Lower lobe of right lung (tissue), 2 donors: ENCODE data around the gene PCNX1. TPM values are rescaled to one million over a fixed set of nuclear protein-coding genes. Genes with fewer than 3 reads are reported as not detected.

ENCODE experiments used
- ATAC-seq, 2 donors: fragments of 200-7000 bp; cut with Tn5 transposase; one replicate each; pipeline ENCODE4 v1.9.1; 2020 to 2022; ENCODE audit warnings: mild to moderate bottlenecking in 2 of 2, moderate library complexity in 2 of 2
- DNase-seq: peaks from one replicate; pipeline ENCODE4 v3.0.0-alpha.2; 2020
- H3K27ac ChIP-seq: fragments of 200-600 bp; one replicate; pipeline ENCODE4 v1.8.0; 2022
- H3K27me3 ChIP-seq: fragments of 200-600 bp; one replicate; pipeline ENCODE4 v1.8.0; 2022; ENCODE audit warnings: low read depth
- H3K36me3 ChIP-seq: fragments of 200-600 bp; one replicate; pipeline ENCODE4 v1.8.0; 2022; ENCODE audit warnings: mild to moderate bottlenecking
- H3K4me1 ChIP-seq: fragments of 200-600 bp; one replicate; pipeline ENCODE4 v1.8.0; 2022
- H3K4me3 ChIP-seq: fragments of 200-600 bp; one replicate; pipeline ENCODE4 v1.8.0; 2022; ENCODE audit warnings: mild to moderate bottlenecking
- H3K9me3 ChIP-seq: fragments of 200-600 bp; one replicate; pipeline ENCODE4 v1.8.0; 2022
- intact Hi-C: fragments of 100-400 bp; cut with DNase I; formaldehyde crosslinking; loops from one replicate; pipeline ENCODE4 v1.11.0; 2022
- total RNA-seq: library from RNA; stranded (reverse); fragmentation: NEBNext Ultra II Directional; extraction: Animal tissue kit (Norgen Biotek cat#: 25700); gene quantifications from one replicate; pipeline ENCODE4 v1.2.1, GENCODE V29; 2021
- TF ChIP-seq, protein P1 (sequence below): fragments of 200-600 bp; IDR thresholded peaks from one replicate; pipeline ENCODE4 v1.8.0; 2022; ENCODE audit warnings: antibody characterized with exemption, mild to moderate bottlenecking
- donor health status: DM: no; HTN: yes; CAD: no; lungs with severe emphysema.

The PCNX1 gene
- total RNA-seq, 1 donor from 2014 or later, result 49.9 TPM

DNA sequence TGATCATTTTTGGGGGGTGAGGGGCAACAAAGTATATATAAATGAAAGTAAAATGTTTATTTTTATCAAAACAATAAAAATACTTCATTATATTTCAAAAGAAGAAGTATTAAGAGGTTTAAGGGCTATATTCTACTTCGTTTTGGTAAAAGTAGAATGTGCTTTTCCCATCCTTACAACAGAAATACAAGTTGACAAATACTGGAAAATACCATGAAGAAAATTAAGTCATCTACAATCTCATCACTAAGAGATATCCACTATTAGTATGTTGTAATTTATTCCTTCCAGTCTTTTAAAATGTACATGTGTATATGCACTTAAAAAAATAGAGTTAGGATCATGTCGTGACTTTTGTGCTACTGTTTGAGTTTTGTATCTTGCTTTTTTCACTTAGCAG lies 92.8 kb downstream of the PCNX1 start:
- H3K4me1 ChIP-seq, result no peaks in the 10 kb centered on the region
- no peaks in the 10 kb centered on the region for H3K27me3 ChIP-seq
- peaks cover 21% of the 10 kb centered on the region for H3K36me3 ChIP-seq
- H3K27ac ChIP-seq, result no peak overlapping the region
- ATAC-seq (no peak), DNase-seq (no peak)
- H3K4me3 ChIP-seq, result no peak overlapping the region
- TF ChIP-seq, protein P1, sequence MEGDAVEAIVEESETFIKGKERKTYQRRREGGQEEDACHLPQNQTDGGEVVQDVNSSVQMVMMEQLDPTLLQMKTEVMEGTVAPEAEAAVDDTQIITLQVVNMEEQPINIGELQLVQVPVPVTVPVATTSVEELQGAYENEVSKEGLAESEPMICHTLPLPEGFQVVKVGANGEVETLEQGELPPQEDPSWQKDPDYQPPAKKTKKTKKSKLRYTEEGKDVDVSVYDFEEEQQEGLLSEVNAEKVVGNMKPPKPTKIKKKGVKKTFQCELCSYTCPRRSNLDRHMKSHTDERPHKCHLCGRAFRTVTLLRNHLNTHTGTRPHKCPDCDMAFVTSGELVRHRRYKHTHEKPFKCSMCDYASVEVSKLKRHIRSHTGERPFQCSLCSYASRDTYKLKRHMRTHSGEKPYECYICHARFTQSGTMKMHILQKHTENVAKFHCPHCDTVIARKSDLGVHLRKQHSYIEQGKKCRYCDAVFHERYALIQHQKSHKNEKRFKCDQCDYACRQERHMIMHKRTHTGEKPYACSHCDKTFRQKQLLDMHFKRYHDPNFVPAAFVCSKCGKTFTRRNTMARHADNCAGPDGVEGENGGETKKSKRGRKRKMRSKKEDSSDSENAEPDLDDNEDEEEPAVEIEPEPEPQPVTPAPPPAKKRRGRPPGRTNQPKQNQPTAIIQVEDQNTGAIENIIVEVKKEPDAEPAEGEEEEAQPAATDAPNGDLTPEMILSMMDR, result no peak
- intact Hi-C loops, result no loop called here
- no peaks in the 10 kb centered on the region for H3K9me3 ChIP-seq

DNA sequence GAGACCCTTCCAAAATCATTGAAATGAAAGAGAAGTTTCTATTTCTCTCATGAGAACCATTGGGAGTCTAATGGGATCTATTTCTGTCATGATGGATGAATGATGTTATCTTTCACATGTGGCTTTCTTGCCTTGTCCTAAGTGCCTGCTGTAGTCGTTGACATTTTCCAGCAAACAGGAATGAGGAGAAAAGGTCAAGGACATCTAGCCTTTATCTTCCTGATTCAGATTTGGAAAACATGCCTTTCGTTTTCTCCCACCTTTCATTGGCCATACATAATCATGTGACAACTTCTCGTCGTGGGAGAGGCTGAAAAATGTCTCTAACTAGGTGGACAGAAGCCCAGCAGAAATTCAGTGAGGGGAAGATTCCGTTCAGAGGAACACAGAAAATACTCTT lies 94.5 kb downstream of the PCNX1 start:
- ATAC-seq, result no peak
- Histone ChIP-seq H3K4me1 (no peaks in the 10 kb centered on the region), H3K27ac (no peak overlapping the region), H3K36me3 (peaks cover 17% of the 10 kb centered on the region), H3K27me3 (no peaks in the 10 kb centered on the region), H3K4me3 (no peak overlapping the region), H3K9me3 (no peaks in the 10 kb centered on the region)
- intact Hi-C loops, result no loop called here
- no peak for DNase-seq
- TF ChIP-seq, protein P1, result no peak

DNA sequence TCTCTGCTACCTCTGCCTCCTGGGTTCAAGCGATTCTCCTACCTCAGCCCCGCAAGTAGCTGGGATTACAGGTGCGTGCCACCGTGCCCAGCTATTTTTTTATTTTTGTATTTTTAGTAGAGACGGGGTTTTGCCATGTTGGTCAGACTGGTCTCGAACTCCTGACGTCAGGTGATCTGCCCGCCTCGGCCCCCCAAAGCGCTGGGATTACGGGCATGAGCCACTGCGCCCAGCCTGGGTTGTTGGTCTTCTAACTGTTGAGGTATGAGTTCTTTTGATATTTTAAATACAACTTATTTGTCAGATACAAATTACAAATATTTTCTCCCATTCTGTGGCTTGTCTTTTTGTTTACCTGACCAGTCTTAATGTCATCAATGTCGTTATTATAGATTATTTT lies 95.9 kb downstream of the PCNX1 start:
- DNase-seq (no peak), ATAC-seq (no peak)
- intact Hi-C loops, result no loop called here
- no peaks in the 10 kb centered on the region for H3K9me3 ChIP-seq
- TF ChIP-seq, protein P1, result no peak
- H3K27me3 ChIP-seq, result no peaks in the 10 kb centered on the region
- H3K27ac ChIP-seq, result no peak overlapping the region
- no peak overlapping the region for H3K4me3 ChIP-seq
- peaks cover 17% of the 10 kb centered on the region for H3K36me3 ChIP-seq
- H3K4me1 ChIP-seq, result no peaks in the 10 kb centered on the region

DNA sequence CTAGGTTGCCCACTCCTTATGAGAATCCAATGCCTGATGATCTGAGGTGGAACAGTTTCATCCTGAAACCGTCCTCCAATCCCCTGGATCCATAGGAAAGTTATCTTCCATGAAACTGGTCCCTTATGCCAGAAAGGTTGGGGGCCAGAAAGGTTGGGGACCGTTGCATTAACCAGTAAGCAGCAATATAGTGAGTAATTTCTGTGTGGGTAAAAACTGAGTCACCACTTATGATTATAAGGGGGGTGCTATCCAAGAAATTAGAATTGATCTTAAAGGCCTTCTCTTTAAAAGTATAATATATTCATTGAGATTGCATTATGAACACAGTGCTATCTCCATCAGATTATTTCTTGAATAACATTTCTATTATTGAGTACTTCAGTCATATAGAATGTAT lies 97.2 kb downstream of the PCNX1 start:
- H3K27ac ChIP-seq, result no peak overlapping the region
- ATAC-seq (no peak), DNase-seq (no peak)
- H3K4me1 ChIP-seq, result no peaks in the 10 kb centered on the region
- intact Hi-C loops, result no loop called here
- H3K4me3 ChIP-seq, result no peak overlapping the region
- H3K27me3 ChIP-seq, result no peaks in the 10 kb centered on the region
- no peaks in the 10 kb centered on the region for H3K9me3 ChIP-seq
- TF ChIP-seq, protein P1, result no peak
- peaks cover 17% of the 10 kb centered on the region for H3K36me3 ChIP-seq

DNA sequence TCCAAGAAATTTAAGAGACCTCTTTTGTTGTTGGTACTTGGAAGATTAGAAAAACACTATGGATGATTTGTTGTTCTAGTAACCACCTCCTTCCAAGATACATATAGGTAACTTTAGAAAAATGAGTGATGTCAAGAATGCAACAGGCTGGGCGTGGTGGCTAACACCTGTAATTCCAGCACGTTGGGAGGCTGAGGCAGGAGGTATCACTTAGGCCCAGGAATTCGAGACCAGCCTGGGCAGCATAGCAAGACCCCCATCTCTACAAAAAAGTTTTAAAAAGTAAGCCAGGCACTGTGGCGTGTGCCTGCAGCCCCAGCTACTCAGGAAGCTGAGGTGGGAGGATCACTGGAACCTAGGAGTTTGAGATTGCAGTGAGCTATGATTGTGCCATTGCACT lies 97.8 kb downstream of the PCNX1 start:
- TF ChIP-seq, protein P1, result no peak
- no peaks in the 10 kb centered on the region for H3K4me1 ChIP-seq
- DNase-seq (no peak), ATAC-seq (no peak)
- H3K27me3 ChIP-seq, result no peaks in the 10 kb centered on the region
- intact Hi-C loops, result no loop called here
- H3K27ac ChIP-seq, result no peak overlapping the region
- H3K4me3 ChIP-seq, result no peak overlapping the region
- no peaks in the 10 kb centered on the region for H3K9me3 ChIP-seq
- peaks cover 17% of the 10 kb centered on the region for H3K36me3 ChIP-seq

DNA sequence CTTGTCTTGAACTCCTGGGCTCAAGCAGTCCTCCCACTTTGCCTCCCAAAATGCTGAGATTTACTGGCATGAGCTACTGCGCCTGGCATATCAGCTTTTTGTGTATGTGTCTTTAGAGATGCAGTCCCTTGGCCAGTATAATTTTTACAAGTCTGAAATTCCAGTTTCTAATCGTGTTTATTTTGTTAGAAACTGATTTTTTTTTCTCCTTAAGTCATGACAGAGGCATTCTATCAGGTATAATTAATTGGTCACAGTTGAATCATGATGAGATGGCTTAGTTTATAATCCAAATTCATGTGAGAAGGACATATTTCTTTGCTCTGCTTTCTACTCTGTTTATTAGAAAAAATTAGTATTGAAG lies 98.9 kb downstream of the PCNX1 start:
- no peaks in the 10 kb centered on the region for H3K4me1 ChIP-seq
- no peak overlapping the region for H3K27ac ChIP-seq
- DNase-seq (no peak), ATAC-seq (no peak)
- intact Hi-C loops, result no loop called here
- TF ChIP-seq, protein P1, result no peak
- no peak overlapping the region for H3K4me3 ChIP-seq
- H3K27me3 ChIP-seq, result no peaks in the 10 kb centered on the region
- no peaks in the 10 kb centered on the region for H3K9me3 ChIP-seq
- peaks cover 17% of the 10 kb centered on the region for H3K36me3 ChIP-seq
